HG03025 (cell line): ENCODE results near the gene TAF1.
A peak's percentile ranks its signal among the peaks of the same experiment; 100 is the strongest.
"Not testable (repeated sequence)": the region's sequence is repeated elsewhere in the genome, so short reads cannot be mapped to it uniquely, and the experiment has no call there.

Experiments used
- ATAC-seq: cut with Tn5 transposase; IDR thresholded peaks from one replicate; pipeline ENCODE4 v1.9.1; 2021; ENCODE audit warnings: mild to moderate bottlenecking, moderate library complexity; ENCODE audit not compliant: unreplicated experiment, low FRiP score

Gene TAF1

GRCh38 chrX:71365875-71366673 lies at the start of gene TAF1:
TSS of gene TAF1 (plus strand) at chrX:71366357. CDS start at chrX:71366375, 18 bp downstream.
- peak; percentile 89 for ATAC-seq

- ATAC-seq: not testable (repeated sequence)
Measured at GRCh38 chrX:71316959-71317358, 49.2 kb upstream of the TAF1 start.

- ATAC-seq: no peak
Measured at GRCh38 chrX:71320126-71320525, 46.0 kb upstream of the TAF1 start.

- no peak for ATAC-seq
Measured at GRCh38 chrX:71321731-71322130, 44.4 kb upstream of the TAF1 start.

GRCh38 chrX:71324452-71324851 lies 41.7 kb upstream of the TAF1 start:
- ATAC-seq: not testable (repeated sequence)

- no peak for ATAC-seq
Measured at GRCh38 chrX:71326394-71326793, 39.8 kb upstream of the TAF1 start.

GRCh38 chrX:71349151-71349665 lies 16.9 kb upstream of the TAF1 start:
- ATAC-seq: not testable (repeated sequence)

- not testable (repeated sequence) for ATAC-seq
Measured at GRCh38 chrX:71349867-71350266, 16.3 kb upstream of the TAF1 start.

- ATAC-seq: not testable (repeated sequence)
Measured at GRCh38 chrX:71352439-71352838, 13.7 kb upstream of the TAF1 start.

GRCh38 chrX:71364221-71364620 lies 1.9 kb upstream of the TAF1 start:
- no peak for ATAC-seq

GRCh38 chrX:71365356-71365874 lies 742 bp upstream of the TAF1 start:
- ATAC-seq: peak; percentile 5

- no peak for ATAC-seq
Measured at GRCh38 chrX:71366674-71367256, 608 bp downstream of the TAF1 start.

GRCh38 chrX:71367396-71367795 lies 1.2 kb downstream of the TAF1 start:
- ATAC-seq: no peak

- no peak for ATAC-seq
Measured at GRCh38 chrX:71372388-71372787, 6.2 kb downstream of the TAF1 start.

GRCh38 chrX:71378732-71379131 lies 12.6 kb downstream of the TAF1 start:
- no peak for ATAC-seq

- ATAC-seq: not testable (repeated sequence)
Measured at GRCh38 chrX:71391725-71392124, 25.6 kb downstream of the TAF1 start.

- ATAC-seq: no peak
Measured at GRCh38 chrX:71393919-71394318, 27.8 kb downstream of the TAF1 start.

- ATAC-seq: no peak
Measured at GRCh38 chrX:71396576-71396975, 30.4 kb downstream of the TAF1 start.

GRCh38 chrX:71400710-71401109 lies 34.6 kb downstream of the TAF1 start:
- ATAC-seq: no peak

GRCh38 chrX:71416260-71416659 lies 50.1 kb downstream of the TAF1 start:
- ATAC-seq: not testable (repeated sequence)

- ATAC-seq: no peak
Measured at GRCh38 chrX:71420686-71421085, 54.5 kb downstream of the TAF1 start.

- ATAC-seq: no peak
Measured at GRCh38 chrX:71432733-71433132, 66.6 kb downstream of the TAF1 start.
